RWPE2 (cell line): ENCODE results near the gene MITF.
A peak's percentile ranks its signal among the peaks of the same experiment; 100 is the strongest.

Experiments
- ATAC-seq: fragments of 200-7000 bp; cut with Tn5 transposase; 3 replicates; pipeline ENCODE4 v1.9.1; 2021; ENCODE audit warnings: low read depth
- DNase-seq: peaks from one replicate; pipeline ENCODE4 v3.0.0-alpha.2; 2020; ENCODE audit warnings: low spot score
- H3K27ac ChIP-seq: fragments of 450-650 bp; 2 replicates; pipeline ENCODE4 v1.5.1; 2017; ENCODE audit warnings: mild to moderate bottlenecking; ENCODE audit not compliant: poor library complexity, severe bottlenecking
- H3K27me3 ChIP-seq: fragments of 250-450 bp; sonication (Bioruptor Pico); 2 replicates; pipeline ENCODE4 v1.5.1; 2021; ENCODE audit warnings: mild to moderate bottlenecking, moderate library complexity; ENCODE audit not compliant: insufficient read depth, poor library complexity, severe bottlenecking
- H3K36me3 ChIP-seq: fragments of 250-450 bp; sonication (Bioruptor Pico); 2 replicates; pipeline ENCODE4 v1.5.1; 2020; ENCODE audit warnings: low read depth, mild to moderate bottlenecking, moderate library complexity
- H3K4me1 ChIP-seq: fragments of 250-450 bp; sonication (Bioruptor Pico); 2 replicates; pipeline ENCODE4 v1.5.1; 2021; ENCODE audit warnings: mild to moderate bottlenecking, moderate library complexity; ENCODE audit not compliant: insufficient read depth, poor library complexity, severe bottlenecking
- H3K4me3 ChIP-seq: fragments of 250-450 bp; sonication (Bioruptor Pico); 2 replicates; pipeline ENCODE4 v1.5.1; 2021; ENCODE audit warnings: mild to moderate bottlenecking, moderate library complexity; ENCODE audit not compliant: severe bottlenecking
- H3K9me3 ChIP-seq: fragments of 250-450 bp; sonication (Bioruptor Pico); 2 replicates; pipeline ENCODE4 v1.5.1; 2021; ENCODE audit warnings: mild to moderate bottlenecking, moderate library complexity; ENCODE audit not compliant: severe bottlenecking
- CTCF ChIP-seq: fragments of 450-650 bp; IDR thresholded peaks from one replicate; pipeline ENCODE4 v1.5.1; 2017; ENCODE audit warnings: mild to moderate bottlenecking, moderate library complexity; ENCODE audit not compliant: poor library complexity, severe bottlenecking

MITF gene

GRCh38 chr3:69739204-69740102 lies at the start of gene MITF:
Gene MITF, plus strand, starts transcription at chr3:69739464. Its CDS starts 134 bp downstream, at chr3:69739598.
- TF ChIP-seq CTCF = no peak
- H3K27me3 ChIP-seq = no peaks in the 10 kb centered on the region
- H3K36me3 ChIP-seq = no peaks in the 10 kb centered on the region
- ATAC-seq (peak; percentile 96), DNase-seq (peak; percentile 92)
- no peaks in the 10 kb centered on the region for H3K4me1 ChIP-seq
- peak within 1 kb of the TSS; percentile 82 for H3K4me3 ChIP-seq
- H3K9me3 ChIP-seq = no peaks in the 10 kb centered on the region
- H3K27ac ChIP-seq = no peak within 1 kb of the TSS

GRCh38 chr3:69691860-69692259 lies 47.4 kb upstream of the MITF start:
- no peak for DNase-seq
- H3K4me1 ChIP-seq = peaks cover 7% of the 10 kb centered on the region
- ATAC-seq = no peak
- H3K9me3 ChIP-seq = no peaks in the 10 kb centered on the region
- H3K27ac ChIP-seq = no peak overlapping the region
- TF ChIP-seq CTCF = no peak
- no peaks in the 10 kb centered on the region for H3K36me3 ChIP-seq
- H3K27me3 ChIP-seq = no peaks in the 10 kb centered on the region
- no peak overlapping the region for H3K4me3 ChIP-seq

- Histone ChIP-seq H3K4me3 (no peak overlapping the region), H3K9me3 (no peaks in the 10 kb centered on the region), H3K36me3 (no peaks in the 10 kb centered on the region), H3K27me3 (no peaks in the 10 kb centered on the region), H3K4me1 (peaks cover 7% of the 10 kb centered on the region), H3K27ac (no peak overlapping the region)
- ATAC-seq (no peak), DNase-seq (no peak)
- no peak for TF ChIP-seq CTCF
Observed at GRCh38 chr3:69692761-69693160, 46.5 kb upstream of the MITF start.

GRCh38 chr3:69695443-69695842 lies 43.8 kb upstream of the MITF start:
- Histone ChIP-seq H3K27me3 (no peaks in the 10 kb centered on the region), H3K27ac (no peak overlapping the region), H3K36me3 (no peaks in the 10 kb centered on the region), H3K4me3 (no peak overlapping the region), H3K4me1 (peaks cover 7% of the 10 kb centered on the region), H3K9me3 (no peaks in the 10 kb centered on the region)
- TF ChIP-seq CTCF = no peak
- peak; percentile 65 for ATAC-seq
- DNase-seq = no peak

- DNase-seq = no peak
- no peak overlapping the region for H3K4me3 ChIP-seq
- TF ChIP-seq CTCF = no peak
- peaks cover 7% of the 10 kb centered on the region for H3K4me1 ChIP-seq
- H3K36me3 ChIP-seq = no peaks in the 10 kb centered on the region
- no peak for ATAC-seq
- H3K27ac ChIP-seq = no peak overlapping the region
- no peaks in the 10 kb centered on the region for H3K9me3 ChIP-seq
- H3K27me3 ChIP-seq = no peaks in the 10 kb centered on the region
Observed at GRCh38 chr3:69695933-69696332, 43.3 kb upstream of the MITF start.
